H9 (cell line): Measurements from ENCODE around the gene TOMM40L. TPM values are rescaled to one million over a fixed set of nuclear protein-coding genes. Genes with fewer than 3 reads are reported as not detected.
A peak's percentile ranks its signal among the peaks of the same experiment; 100 is the strongest.

ENCODE experiments used
- DNase-seq: peaks from one replicate; pipeline ENCODE4 v3.0.0-alpha.2; 2017
- H2AFZ ChIP-seq: one replicate; pipeline ENCODE4 v1.6.1; 2013; ENCODE audit warnings: mild to moderate bottlenecking, low read length, control low read depth, moderate library complexity
- H2AK5ac ChIP-seq: 2 replicates; pipeline ENCODE4 v1.6.1; 2013; ENCODE audit warnings: low read length, control low read depth, mixed read lengths; ENCODE audit not compliant: insufficient read length
- H2BK120ac ChIP-seq: one replicate; pipeline ENCODE4 v1.6.1; 2013; ENCODE audit warnings: low read depth, mild to moderate bottlenecking, low read length, control low read depth, inconsistent platforms; ENCODE audit not compliant: poor library complexity, severe bottlenecking
- H2BK12ac ChIP-seq: 2 replicates; pipeline ENCODE4 v1.6.1; 2013; ENCODE audit warnings: low read length, control low read depth, mixed read lengths, low read depth; ENCODE audit not compliant: insufficient read length
- H2BK15ac ChIP-seq: 2 replicates; pipeline ENCODE4 v1.6.1; 2013; ENCODE audit warnings: low read depth, low read length, control low read depth
- H2BK20ac ChIP-seq: one replicate; pipeline ENCODE4 v1.6.1; 2013; ENCODE audit warnings: low read depth, mild to moderate bottlenecking, low read length, control low read depth, inconsistent platforms; ENCODE audit not compliant: poor library complexity, severe bottlenecking
- H2BK5ac ChIP-seq: 2 replicates; pipeline ENCODE4 v1.6.1; 2013; ENCODE audit warnings: low read length, control low read depth, mixed read lengths; ENCODE audit not compliant: insufficient read length
- H3K14ac ChIP-seq: 2 replicates; pipeline ENCODE4 v1.6.1; 2013; ENCODE audit warnings: low read length, control low read depth; ENCODE audit not compliant: insufficient read depth
- H3K18ac ChIP-seq: 2 replicates; pipeline ENCODE4 v1.6.1; 2013; ENCODE audit warnings: low read depth, mild to moderate bottlenecking, mixed read lengths, low read length, control low read depth; ENCODE audit not compliant: insufficient read length
- H3K23ac ChIP-seq: 2 replicates; pipeline ENCODE4 v1.6.1; 2013; ENCODE audit warnings: low read length, control low read depth, mixed read lengths, low read depth; ENCODE audit not compliant: insufficient read length
- H3K23me2 ChIP-seq: 2 replicates; pipeline ENCODE4 v1.6.1; 2013; ENCODE audit warnings: low read depth, mild to moderate bottlenecking, mixed read lengths, low read length, control low read depth; ENCODE audit not compliant: insufficient read length, poor library complexity, severe bottlenecking
- H3K27ac ChIP-seq: 2 replicates; pipeline ENCODE4 v1.5.1; 2013; ENCODE audit warnings: low read length, control low read depth, mixed read lengths, low read depth; ENCODE audit not compliant: insufficient read length
- H3K27me3 ChIP-seq: 2 replicates; pipeline ENCODE4 v1.6.1; 2013; ENCODE audit warnings: low read length, control low read depth, inconsistent platforms; ENCODE audit not compliant: insufficient read depth
- H3K4ac ChIP-seq: 2 replicates; pipeline ENCODE4 v1.6.1; 2013; ENCODE audit warnings: low read depth, mild to moderate bottlenecking, control low read depth, inconsistent platforms, low read length, moderate library complexity
- H3K4me1 ChIP-seq: 2 replicates; pipeline ENCODE4 v1.6.1; 2013; ENCODE audit warnings: low read length, control low read depth, inconsistent platforms; ENCODE audit not compliant: insufficient read depth
- H3K4me2 ChIP-seq: 2 replicates; pipeline ENCODE4 v1.6.1; 2013; ENCODE audit warnings: low read length, control low read depth, mixed read lengths; ENCODE audit not compliant: insufficient read length, insufficient read depth
- H3K56ac ChIP-seq: 2 replicates; pipeline ENCODE4 v1.6.1; 2013; ENCODE audit warnings: low read depth, mild to moderate bottlenecking, mixed read lengths, low read length, control low read depth; ENCODE audit not compliant: insufficient read length
- H3K79me1 ChIP-seq: 2 replicates; pipeline ENCODE4 v1.6.1; 2013; ENCODE audit warnings: low read depth, mild to moderate bottlenecking, moderate library complexity, low read length, control low read depth, inconsistent platforms; ENCODE audit not compliant: insufficient read depth, poor library complexity, severe bottlenecking
- H3K79me2 ChIP-seq: 2 replicates; pipeline ENCODE4 v1.6.1; 2013; ENCODE audit warnings: low read length, control low read depth, inconsistent platforms; ENCODE audit not compliant: insufficient read depth
- H3K9ac ChIP-seq: 2 replicates; pipeline ENCODE4 v1.6.1; 2013; ENCODE audit warnings: low read length, control low read depth, mixed read lengths; ENCODE audit not compliant: insufficient read length; ENCODE audit errors: extremely low read depth
- H3K9me3 ChIP-seq: one replicate; pipeline ENCODE4 v1.6.1; 2013; ENCODE audit warnings: low read depth, low read length, inconsistent platforms; ENCODE audit not compliant: control insufficient read depth
- H3T11ph ChIP-seq: one replicate; pipeline ENCODE4 v1.6.1; 2013; ENCODE audit warnings: mild to moderate bottlenecking, low read length, control low read depth, inconsistent platforms
- H4K20me1 ChIP-seq: one replicate; pipeline ENCODE4 v1.6.1; 2013; ENCODE audit not compliant: control insufficient read depth, insufficient read length, insufficient read depth
- H4K5ac ChIP-seq: 2 replicates; pipeline ENCODE4 v1.6.1; 2013; ENCODE audit warnings: low read depth, mild to moderate bottlenecking, mixed read lengths, low read length, control low read depth; ENCODE audit not compliant: insufficient read length
- H4K8ac ChIP-seq: replicated peaks from 2 replicates; pipeline ENCODE4 v1.6.1; 2013; ENCODE audit warnings: low read length, control low read depth, mixed read lengths, low read depth; ENCODE audit not compliant: insufficient read length
- H4K91ac ChIP-seq: 2 replicates; pipeline ENCODE4 v1.6.1; 2013; ENCODE audit warnings: low read depth, mild to moderate bottlenecking, moderate library complexity, mixed read lengths, low read length, control low read depth; ENCODE audit not compliant: insufficient read length
- H3K27ac Mint-ChIP-seq, 3 experiments: 2 replicates in 2 of 3; 3 replicates in 1 of 3; pipeline ENCODE4 v1.8.0; 2020 to 2021; ENCODE audit warnings: mixed read lengths in 3 of 3, mild to moderate bottlenecking in 1 of 3, moderate library complexity in 1 of 3
- H3K27me3 Mint-ChIP-seq: 2 replicates; pipeline ENCODE4 v1.8.0; 2021; ENCODE audit warnings: low read depth, mild to moderate bottlenecking, moderate library complexity, mixed read lengths
- H3K36me3 Mint-ChIP-seq, 3 experiments: 2 replicates in 2 of 3; 3 replicates in 1 of 3; pipeline ENCODE4 v1.8.0; 2020 to 2021; ENCODE audit warnings: low read depth in 3 of 3, mixed read lengths in 3 of 3; ENCODE audit not compliant: insufficient read depth in 1 of 3
- H3K4me1 Mint-ChIP-seq, 2 experiments: 2 replicates each; pipeline ENCODE4 v1.8.0; 2020; ENCODE audit warnings: mixed read lengths in 2 of 2
- H3K4me3 Mint-ChIP-seq, 2 experiments: 2 replicates in 1 of 2; 3 replicates in 1 of 2; pipeline ENCODE4 v1.8.0; 2020 to 2021; ENCODE audit warnings: mild to moderate bottlenecking in 2 of 2, mixed read lengths in 2 of 2, moderate library complexity in 1 of 2
- H3K9me3 Mint-ChIP-seq, 2 experiments: 2 replicates in 1 of 2; 3 replicates in 1 of 2; pipeline ENCODE4 v1.8.0; 2020; ENCODE audit warnings: mild to moderate bottlenecking in 2 of 2, mixed read lengths in 2 of 2, moderate library complexity in 1 of 2
- CTCF ChIP-seq: fragments of 200-600 bp; sonication (generic); conservative IDR thresholded peaks from 3 replicates; pipeline ENCODE4 v1.8.0; 2021; ENCODE audit warnings: antibody characterized with exemption, mild to moderate bottlenecking
- WGBS: extraction: QIAGEN DNeasy Blood & Tissue Kit; methylation state at CpG from one replicate; pipeline ENCODE4 v1.1.7; 2013; ENCODE audit warnings: missing lambda C conversion rate, low lambda C conversion rate, mixed read lengths; ENCODE audit not compliant: insufficient read length; ENCODE audit errors: extremely low coverage; 5-methylcytosine and 5-hydroxymethylcytosine counted together
- total RNA-seq: library from RNA; stranded (reverse); gene quantifications from 2 replicates; pipeline ENCODE4 v1.2.1, GENCODE V29; 2021

Gene TOMM40L
- total RNA-seq, 1 experiment from 2014 or later, result 13.5 TPM

- no peak overlapping the region for H2BK20ac ChIP-seq
- H4K5ac ChIP-seq, result no peak overlapping the region
- no peak overlapping the region for H3K23ac ChIP-seq
- no peak overlapping the region for H3K56ac ChIP-seq
- no peak overlapping the region for H3K27ac ChIP-seq
- H2BK5ac ChIP-seq, result no peak overlapping the region
- no peaks in the 10 kb centered on the region for H3K27me3 Mint-ChIP-seq
- no CpG with 5 or more reads among the region's 5 CpGs for WGBS
- peaks cover 9 to 22% (median 15%) of the 10 kb centered on the region in 3 experiments; a peak in 6 of 7 replicates for H3K36me3 Mint-ChIP-seq
- no peak overlapping the region for H3K4ac ChIP-seq
- peak overlapping the region; percentile 86 to 99 (median 91) for H3K27ac Mint-ChIP-seq
- H3K9me3 Mint-ChIP-seq, result no peaks in the 10 kb centered on the region; a peak in 1 of 5 replicates
- no peaks in the 10 kb centered on the region; the same call in 1 of the 2 replicates for H3K27me3 ChIP-seq
- no peak for TF ChIP-seq CTCF
- peak overlapping the region; percentile 27 for H3K4me2 ChIP-seq
- no peak overlapping the region for H4K8ac ChIP-seq
- no peak overlapping the region for H2AK5ac ChIP-seq
- no peak overlapping the region for H2AFZ ChIP-seq
- H3K79me1 ChIP-seq, result no peaks in the 10 kb centered on the region
- no peaks in the 10 kb centered on the region for H3K9me3 ChIP-seq
- no peak overlapping the region for H3K9ac ChIP-seq
- no peak overlapping the region for H2BK15ac ChIP-seq
- H3K18ac ChIP-seq, result no peak overlapping the region
- peaks cover 24% of the 10 kb centered on the region for H3K4me1 ChIP-seq
- no peak for DNase-seq
- peaks cover 7% of the 10 kb centered on the region for H3K23me2 ChIP-seq
- no peak overlapping the region for H2BK120ac ChIP-seq
- H3K4me3 Mint-ChIP-seq, result peak overlapping the region in 1 of 2 experiments; percentile 91; a peak in 3 of 5 replicates
- H3K14ac ChIP-seq, result no peak overlapping the region
- H2BK12ac ChIP-seq, result no peak overlapping the region
- H4K20me1 ChIP-seq, result no peaks in the 10 kb centered on the region
- H4K91ac ChIP-seq, result no peak overlapping the region
- no peak overlapping the region for H3T11ph ChIP-seq
- no peaks in the 10 kb centered on the region for H3K79me2 ChIP-seq
- peaks cover 57 to 68% of the 10 kb centered on the region in 2 experiments for H3K4me1 Mint-ChIP-seq
Measured at GRCh38 chr1:161199506-161200139, 26.2 kb upstream of the TOMM40L start.
